IPS DF 4.7 (cell line): Measurements from ENCODE around the gene TAF4.
"Not testable (repeated sequence)": the region's sequence is repeated elsewhere in the genome, so short reads cannot be mapped to it uniquely, and the experiment has no call there.

Experiments used
- DNase-seq: peaks from one replicate; pipeline ENCODE4 v3.0.0-alpha.2; 2013; ENCODE audit warnings: low spot score; ENCODE audit errors: extremely low read depth

Gene TAF4

GRCh38 chr20:62004614-62005013 lies 61.1 kb downstream of the TAF4 start:
- no peak for DNase-seq

GRCh38 chr20:62003567-62004405 lies 61.9 kb downstream of the TAF4 start:
- no peak for DNase-seq

- DNase-seq = no peak
These were observed 62.7 kb downstream of the TAF4 start for GRCh38 chr20:62002882-62003480.

GRCh38 chr20:62001178-62001715 lies 64.4 kb downstream of the TAF4 start:
- DNase-seq = no peak

GRCh38 chr20:61998343-61999121 lies 67.1 kb downstream of the TAF4 start:
- DNase-seq = no peak

- no peak for DNase-seq
These were observed 67.8 kb downstream of the TAF4 start for GRCh38 chr20:61997891-61998290.

- no peak for DNase-seq
These were observed 68.3 kb downstream of the TAF4 start for GRCh38 chr20:61997372-61997771.

- no peak for DNase-seq
These were observed 71.1 kb downstream of the TAF4 start for GRCh38 chr20:61994546-61994945.

- DNase-seq = no peak
These were observed 72.6 kb downstream of the TAF4 start for GRCh38 chr20:61993058-61993457.

- DNase-seq = no peak
These were observed 74.2 kb downstream of the TAF4 start for GRCh38 chr20:61991476-61991875.

- DNase-seq = no peak
These were observed 75.2 kb downstream of the TAF4 start for GRCh38 chr20:61990484-61990883.

- DNase-seq = no peak
These were observed 75.9 kb downstream of the TAF4 start for GRCh38 chr20:61989741-61990140.

GRCh38 chr20:61988665-61989064 lies 77.0 kb downstream of the TAF4 start:
- no peak for DNase-seq

GRCh38 chr20:61986762-61987321 lies 78.8 kb downstream of the TAF4 start:
- no peak for DNase-seq

- no peak for DNase-seq
These were observed 80.6 kb downstream of the TAF4 start for GRCh38 chr20:61985096-61985495.

GRCh38 chr20:61984431-61984830 lies 81.2 kb downstream of the TAF4 start:
- DNase-seq = not testable (repeated sequence)

GRCh38 chr20:61983965-61984364 lies 81.7 kb downstream of the TAF4 start:
- DNase-seq = no peak

GRCh38 chr20:61982951-61983315 lies 82.7 kb downstream of the TAF4 start:
- no peak for DNase-seq

- no peak for DNase-seq
These were observed 83.3 kb downstream of the TAF4 start for GRCh38 chr20:61982191-61982950.

GRCh38 chr20:61981691-61982090 lies 84.0 kb downstream of the TAF4 start:
- not testable (repeated sequence) for DNase-seq
